ENCODE measurements around the gene MCM8.

GRCh38 chr20:6007529-6008103 is 57.2 kb downstream of the MCM8 start:
- TF ChIP-seq CTCF (IDR thresholded peaks at IDR 0.05) = no peak
- TF ChIP-seq POLR2A (IDR thresholded peaks at IDR 0.05) = no peak

Data from breast epithelium (tissue), 3 donors.